GM21717 (cell line): ENCODE results near the gene CD300LD.

Source experiments
- ATAC-seq: cut with Tn5 transposase; IDR thresholded peaks from one replicate; pipeline ENCODE4 v1.9.1; 2021; ENCODE audit warnings: mild to moderate bottlenecking, moderate library complexity; ENCODE audit not compliant: unreplicated experiment

The CD300LD gene

DNA sequence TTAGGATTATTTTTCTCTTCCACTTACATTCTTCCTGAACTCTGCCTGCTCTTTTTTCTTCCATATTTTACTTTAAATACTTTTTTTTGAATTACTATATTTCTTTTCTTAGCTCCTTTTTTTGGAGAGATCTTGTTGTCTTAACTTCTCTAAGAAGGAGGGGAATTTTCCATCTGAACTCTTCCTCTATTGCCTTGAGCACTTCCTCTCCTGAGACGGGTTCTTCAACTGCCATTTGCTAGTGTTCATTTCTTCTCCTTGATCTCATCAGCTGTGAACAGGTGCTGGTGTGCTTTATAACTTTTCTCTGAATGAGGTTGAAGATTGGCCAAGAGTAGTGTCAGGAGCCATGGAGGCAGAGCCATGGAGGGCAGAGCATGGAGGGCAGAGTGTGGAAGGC lies 15.1 kb upstream of the CD300LD start:
- ATAC-seq, result no peak

DNA sequence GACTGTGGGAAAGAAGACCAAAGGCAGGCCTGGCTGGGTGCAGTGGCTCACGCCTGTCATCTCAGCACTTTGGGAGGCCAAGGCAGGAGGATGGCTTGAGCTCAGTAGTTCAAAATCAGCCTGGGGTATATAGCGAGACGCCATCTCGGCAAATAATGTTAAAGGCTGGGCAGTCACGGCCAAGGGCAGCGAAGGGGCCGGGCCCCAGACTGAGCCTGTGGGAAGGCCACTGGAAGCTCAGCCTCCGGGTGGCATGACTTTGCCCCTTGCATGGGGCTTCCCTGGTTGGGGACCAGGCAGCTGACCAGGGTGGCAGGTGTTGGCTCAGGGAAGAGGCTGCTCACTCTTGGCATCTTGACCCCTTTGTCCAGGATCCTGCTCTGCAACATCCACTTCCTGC lies 14.0 kb upstream of the CD300LD start:
- no peak for ATAC-seq

DNA sequence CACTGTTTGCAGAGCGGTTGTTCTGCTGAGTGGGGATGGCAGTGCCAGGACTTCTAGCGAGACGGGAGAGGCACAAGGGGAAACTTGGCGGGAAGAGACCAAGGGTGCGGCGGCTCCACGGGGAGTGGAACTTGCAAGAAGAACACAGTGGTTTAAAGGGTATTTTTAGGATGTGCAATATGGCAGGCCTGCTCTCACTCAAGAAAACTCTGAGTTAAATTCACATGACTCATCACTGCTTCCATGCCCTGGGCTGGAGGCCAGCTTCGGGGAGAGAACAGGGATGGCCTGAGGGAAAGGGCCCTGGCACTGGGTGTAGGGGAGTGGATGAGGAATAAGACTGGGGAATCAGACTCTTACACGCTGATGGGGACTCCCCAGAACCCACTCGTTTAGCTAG lies 13.3 kb upstream of the CD300LD start:
- no peak for ATAC-seq

GRCh38 chr17:74604761-74605160 lies 12.7 kb upstream of the CD300LD start:
- no peak for ATAC-seq

DNA sequence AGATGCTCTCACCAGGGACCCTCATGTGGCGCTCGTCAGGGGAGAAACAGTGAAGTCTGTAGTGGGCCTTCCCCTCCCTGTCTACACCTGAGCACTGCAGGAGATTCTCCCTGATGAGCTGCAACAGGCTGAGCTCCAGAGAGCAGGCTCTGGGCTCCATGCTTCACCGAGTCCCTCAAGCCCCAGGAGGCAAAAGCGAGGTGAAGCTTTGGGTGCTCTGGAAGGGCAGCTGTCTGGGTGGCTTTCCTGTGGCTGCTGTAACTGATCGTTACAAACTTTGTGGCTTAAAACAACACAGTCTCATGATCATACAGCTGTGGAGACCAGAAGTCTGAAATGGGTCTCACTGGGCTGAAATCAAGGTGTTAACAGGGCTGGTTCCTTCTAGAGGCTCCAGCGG lies 12.1 kb upstream of the CD300LD start:
- ATAC-seq, result no peak

GRCh38 chr17:74603746-74604145 lies 11.7 kb upstream of the CD300LD start:
- ATAC-seq, result no peak

- ATAC-seq, result no peak
Observed at GRCh38 chr17:74603037-74603635, 11.1 kb upstream of the CD300LD start.

GRCh38 chr17:74601944-74602572 lies 10.0 kb upstream of the CD300LD start:
- ATAC-seq, result no peak

DNA sequence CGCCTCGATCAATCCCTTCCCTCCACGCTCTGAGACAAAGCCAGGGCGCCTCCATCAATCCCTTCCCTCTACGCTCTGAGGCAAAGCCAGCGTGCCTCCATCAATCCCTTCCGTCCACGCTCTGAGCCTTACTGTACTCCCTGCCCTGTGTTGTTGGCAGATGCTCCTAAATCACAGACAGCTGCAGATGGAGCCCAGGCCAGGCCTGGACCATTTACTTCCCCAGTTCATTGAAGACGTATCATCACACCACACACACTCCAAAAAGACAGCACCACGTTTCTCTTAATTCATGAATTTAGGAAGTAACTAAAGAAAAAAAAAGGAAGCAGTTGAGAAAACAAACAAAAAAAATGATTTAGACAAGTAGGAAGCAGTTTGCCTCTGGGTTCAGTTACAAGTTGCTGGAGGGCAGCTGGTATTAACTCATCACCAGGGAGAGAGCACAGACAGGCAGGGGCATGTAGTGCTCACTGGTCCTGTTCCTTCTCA lies 7.4 kb upstream of the CD300LD start:
- no peak for ATAC-seq

GRCh38 chr17:74599023-74599399 lies 6.9 kb upstream of the CD300LD start:
- no peak for ATAC-seq

- ATAC-seq, result no peak
Observed at GRCh38 chr17:74598346-74599022, 6.4 kb upstream of the CD300LD start.

DNA sequence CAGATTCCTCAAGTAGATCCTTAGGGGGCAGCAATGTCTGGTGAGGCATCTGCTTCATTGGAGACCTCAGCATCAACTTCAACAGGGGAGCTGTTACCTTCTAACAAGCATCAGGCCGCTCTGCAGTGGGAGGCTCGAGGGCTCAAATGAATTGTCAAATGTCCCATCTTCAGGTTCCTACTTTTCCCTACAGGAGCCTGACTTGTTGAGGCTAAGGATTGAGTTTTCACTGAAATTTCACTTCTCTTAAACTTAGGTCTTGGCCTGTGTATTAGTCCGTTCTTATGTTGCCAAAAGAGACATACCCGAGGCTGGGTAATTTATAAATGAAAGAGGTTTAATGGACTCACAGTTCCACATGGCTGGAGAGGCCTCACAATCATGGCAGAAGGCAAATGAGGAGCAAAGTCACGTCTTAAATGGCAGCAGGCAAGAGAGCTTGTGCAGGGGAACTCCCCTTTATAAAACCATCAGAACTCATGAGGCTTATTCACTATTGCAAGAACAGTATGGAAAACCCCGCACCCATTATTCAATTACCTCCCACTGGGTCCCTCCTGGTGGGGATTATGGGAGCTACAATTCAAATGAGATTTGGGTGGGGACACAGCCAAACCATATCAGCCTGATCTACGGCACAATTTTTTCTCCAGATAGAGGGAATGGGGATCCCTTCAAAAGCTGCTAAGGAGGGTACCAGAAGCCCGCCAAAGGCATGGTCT lies 5.1 kb upstream of the CD300LD start:
- no peak for ATAC-seq

GRCh38 chr17:74595037-74595750 lies 3.1 kb upstream of the CD300LD start:
- ATAC-seq, result no peak

DNA sequence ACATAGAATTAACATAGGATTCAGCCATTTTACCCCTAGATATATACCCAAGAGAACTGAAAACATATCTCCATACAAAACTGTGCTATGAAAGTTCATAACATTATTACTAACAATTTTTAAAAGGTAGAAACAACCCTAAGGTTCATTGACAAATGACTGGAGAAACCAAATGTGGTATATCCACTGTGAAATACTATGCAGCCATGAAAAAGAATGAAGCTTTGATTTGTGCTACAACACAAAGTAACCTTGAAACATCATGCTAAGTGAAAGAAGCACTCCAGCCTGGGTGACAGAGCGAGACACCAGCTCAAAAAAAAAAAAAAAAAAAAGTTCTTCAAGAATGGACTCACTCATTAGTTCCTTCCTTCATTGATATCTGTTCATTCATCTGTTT lies 580 bp downstream of the CD300LD start:
- ATAC-seq, result no peak

DNA sequence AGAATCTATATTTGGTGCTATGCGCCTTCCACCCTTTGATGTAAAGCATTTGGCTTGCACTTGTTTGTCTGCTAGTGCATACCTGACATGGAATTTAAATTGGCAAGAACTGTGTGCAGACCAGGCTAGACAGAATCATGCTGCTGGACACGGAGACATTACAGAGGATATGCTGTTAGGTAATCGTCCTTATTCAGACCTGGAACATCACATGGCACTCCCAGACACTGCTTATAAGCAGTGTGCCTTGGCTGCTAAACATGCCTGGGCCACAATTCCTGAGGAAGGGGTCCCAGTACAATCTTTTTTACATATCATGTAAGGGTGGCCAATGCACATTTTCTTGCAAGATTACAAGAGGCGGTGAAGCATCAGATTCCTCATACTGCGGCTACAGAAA lies 6.4 kb downstream of the CD300LD start:
- no peak for ATAC-seq

GRCh38 chr17:74584292-74585060 lies 7.6 kb downstream of the CD300LD start:
- ATAC-seq, result no peak

GRCh38 chr17:74582633-74583032 lies 9.4 kb downstream of the CD300LD start:
- no peak for ATAC-seq

- no peak for ATAC-seq
Observed at GRCh38 chr17:74579900-74580299, 12.2 kb downstream of the CD300LD start.

DNA sequence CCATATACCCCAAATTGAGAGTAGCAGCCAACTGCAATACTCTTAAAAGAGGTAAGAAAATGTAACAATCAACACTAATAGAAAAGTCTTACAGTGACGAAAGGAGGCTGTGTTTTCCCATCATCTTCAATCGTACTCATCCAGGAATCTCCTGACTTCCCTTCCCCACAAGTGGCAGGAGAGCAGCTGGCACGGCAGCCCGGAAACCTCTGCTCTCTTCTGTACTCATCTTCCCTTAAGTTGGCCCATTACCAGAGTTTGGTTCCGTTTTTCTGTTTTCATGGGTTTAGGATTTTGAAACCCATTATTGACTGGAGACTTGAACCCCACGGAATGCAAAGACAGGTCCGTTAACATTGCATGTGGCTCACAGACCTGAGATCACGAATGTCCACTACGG lies 13.1 kb downstream of the CD300LD start:
- ATAC-seq, result no peak

GRCh38 chr17:74574489-74575142 lies 17.5 kb downstream of the CD300LD start:
- ATAC-seq, result no peak
